ENCODE measurements around the gene DEFB132. TPM values are rescaled to one million over a fixed set of nuclear protein-coding genes. Genes with fewer than 3 reads are reported as not detected.
"Not testable (repeated sequence)": the region's sequence is repeated elsewhere in the genome, so short reads cannot be mapped to it uniquely, and the experiment has no call there.

The DEFB132 gene
- not detected for polyA plus RNA-seq (ENCODE audit: insufficient read length in 4 of 4)

GRCh38 chr20:257419-257818 is at the start of gene DEFB132:
TSS of gene DEFB132 (plus strand) at chr20:257724. CDS start at chr20:257779, 55 bp downstream.
- no peak for DNase-seq (ENCODE audit: low read depth in 4 of 4, low spot score in 3 of 4)

- DNase-seq (ENCODE audit: low read depth in 4 of 4, low spot score in 3 of 4) = no peak
Observed at GRCh38 chr20:208942-209566, 48.5 kb upstream of the DEFB132 start.

- DNase-seq (ENCODE audit: low read depth in 4 of 4, low spot score in 3 of 4) = no peak
Observed at GRCh38 chr20:210809-211502, 46.6 kb upstream of the DEFB132 start.

GRCh38 chr20:214383-214782 is 43.1 kb upstream of the DEFB132 start:
- DNase-seq (ENCODE audit: low read depth in 4 of 4, low spot score in 3 of 4) = no peak

GRCh38 chr20:215796-216195 is 41.7 kb upstream of the DEFB132 start:
- no peak for DNase-seq (ENCODE audit: low read depth in 4 of 4, low spot score in 3 of 4)

- DNase-seq (ENCODE audit: low read depth in 4 of 4, low spot score in 3 of 4) = no peak
Observed at GRCh38 chr20:217266-217665, 40.3 kb upstream of the DEFB132 start.

GRCh38 chr20:219290-220115 is 38.0 kb upstream of the DEFB132 start:
- no peak for DNase-seq (ENCODE audit: low read depth in 4 of 4, low spot score in 3 of 4)

- no peak for DNase-seq (ENCODE audit: low read depth in 4 of 4, low spot score in 3 of 4)
Observed at GRCh38 chr20:221258-221830, 36.2 kb upstream of the DEFB132 start.

- DNase-seq (ENCODE audit: low read depth in 4 of 4, low spot score in 3 of 4) = not testable (repeated sequence)
Observed at GRCh38 chr20:225879-226278, 31.6 kb upstream of the DEFB132 start.

- no peak for DNase-seq (ENCODE audit: low read depth in 4 of 4, low spot score in 3 of 4)
Observed at GRCh38 chr20:226958-227357, 30.6 kb upstream of the DEFB132 start, which contains the start of gene DEFB129. TSS of gene DEFB129 (plus strand) at chr20:227258. CDS start at chr20:227289, 31 bp downstream.

- DNase-seq (ENCODE audit: low read depth in 4 of 4, low spot score in 3 of 4) = no peak
Observed at GRCh38 chr20:227439-228105, 30.0 kb upstream of the DEFB132 start.

- no peak for DNase-seq (ENCODE audit: low read depth in 4 of 4, low spot score in 3 of 4)
Observed at GRCh38 chr20:235891-236290, 21.6 kb upstream of the DEFB132 start.

- no peak for DNase-seq (ENCODE audit: low read depth in 4 of 4, low spot score in 3 of 4)
Observed at GRCh38 chr20:237489-237888, 20.0 kb upstream of the DEFB132 start.

- DNase-seq (ENCODE audit: low read depth in 4 of 4, low spot score in 3 of 4) = no peak
Observed at GRCh38 chr20:237929-238328, 19.6 kb upstream of the DEFB132 start.

- no peak for DNase-seq (ENCODE audit: low read depth in 4 of 4, low spot score in 3 of 4)
Observed at GRCh38 chr20:242905-243304, 14.6 kb upstream of the DEFB132 start.

GRCh38 chr20:251354-251753 is 6.2 kb upstream of the DEFB132 start:
- DNase-seq (ENCODE audit: low read depth in 4 of 4, low spot score in 3 of 4) = no peak

- no peak for DNase-seq (ENCODE audit: low read depth in 4 of 4, low spot score in 3 of 4)
Observed at GRCh38 chr20:252801-253200, 4.7 kb upstream of the DEFB132 start.

- DNase-seq (ENCODE audit: low read depth in 4 of 4, low spot score in 3 of 4) = not testable (repeated sequence)
Observed at GRCh38 chr20:253447-253846, 4.1 kb upstream of the DEFB132 start.

GRCh38 chr20:258269-258858 is 840 bp downstream of the DEFB132 start:
- DNase-seq (ENCODE audit: low read depth in 4 of 4, low spot score in 3 of 4) = no peak

GRCh38 chr20:258963-259362 is 1.4 kb downstream of the DEFB132 start:
- no peak for DNase-seq (ENCODE audit: low read depth in 4 of 4, low spot score in 3 of 4)

All from left renal pelvis (tissue), 4 donors.